Activated effector memory CD4-positive, alpha-beta T cell treated with anti-CD3 and anti-CD28 coated beads, Interleukin-2, amount 50 U/mL, for 16 hours (primary cell): Measurements from ENCODE around the gene WIPF2.
A peak's percentile ranks its signal among the peaks of the same experiment; 100 is the strongest.

Experiments used
- DNase-seq: peaks from one replicate; pipeline ENCODE4 v3.0.0-alpha.2; 2020

WIPF2 gene

GRCh38 chr17:40259505-40259904 is 40.4 kb downstream of the WIPF2 start:
- DNase-seq: no peak

DNA sequence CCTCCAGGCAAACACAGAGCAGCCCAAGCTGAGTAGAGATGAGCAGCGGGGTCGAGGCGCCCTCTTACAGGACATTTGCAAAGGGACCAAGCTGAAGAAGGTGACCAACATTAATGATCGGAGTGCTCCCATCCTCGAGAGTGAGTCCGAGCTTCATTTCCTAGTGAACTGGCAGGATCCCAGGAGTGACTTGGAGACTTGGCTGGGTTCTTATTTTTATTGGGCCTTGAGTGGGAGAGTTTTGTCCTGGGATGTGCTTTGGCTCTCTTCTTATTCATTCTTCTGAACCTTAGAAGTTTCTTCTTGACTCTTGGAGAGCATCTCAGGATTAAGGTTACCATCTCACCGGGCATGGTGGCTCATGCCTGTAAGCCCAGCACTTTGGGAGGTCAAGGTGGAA is 41.4 kb downstream of the WIPF2 start:
- no peak for DNase-seq

GRCh38 chr17:40264458-40265185 is 45.5 kb downstream of the WIPF2 start:
- no peak for DNase-seq

DNA sequence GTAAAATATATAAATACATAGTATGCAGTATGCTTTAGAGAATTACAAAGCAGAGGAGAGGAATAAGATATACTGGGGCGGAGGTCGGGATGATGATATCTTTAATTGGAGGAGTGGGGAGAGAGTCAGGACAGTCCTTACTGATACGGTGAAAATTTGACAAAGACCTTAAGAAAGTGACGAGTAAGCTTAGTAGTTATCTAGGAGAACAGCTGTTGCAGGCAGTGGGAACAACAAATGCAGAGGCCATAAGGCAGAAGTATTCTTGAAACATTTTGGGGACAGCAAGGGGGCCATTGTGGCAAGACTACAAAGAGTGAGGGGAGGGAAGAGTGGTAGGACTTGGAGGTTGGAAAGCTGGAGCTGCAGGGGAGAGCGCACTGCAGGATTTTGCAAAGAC is 46.2 kb downstream of the WIPF2 start:
- no peak for DNase-seq

GRCh38 chr17:40266882-40267281 is 47.8 kb downstream of the WIPF2 start:
- DNase-seq: no peak

GRCh38 chr17:40268141-40268712 is 49.1 kb downstream of the WIPF2 start:
- no peak for DNase-seq

- DNase-seq: no peak
Measured at GRCh38 chr17:40278414-40278813, 59.3 kb downstream of the WIPF2 start.

- DNase-seq: no peak
Measured at GRCh38 chr17:40279402-40279801, 60.3 kb downstream of the WIPF2 start.

DNA sequence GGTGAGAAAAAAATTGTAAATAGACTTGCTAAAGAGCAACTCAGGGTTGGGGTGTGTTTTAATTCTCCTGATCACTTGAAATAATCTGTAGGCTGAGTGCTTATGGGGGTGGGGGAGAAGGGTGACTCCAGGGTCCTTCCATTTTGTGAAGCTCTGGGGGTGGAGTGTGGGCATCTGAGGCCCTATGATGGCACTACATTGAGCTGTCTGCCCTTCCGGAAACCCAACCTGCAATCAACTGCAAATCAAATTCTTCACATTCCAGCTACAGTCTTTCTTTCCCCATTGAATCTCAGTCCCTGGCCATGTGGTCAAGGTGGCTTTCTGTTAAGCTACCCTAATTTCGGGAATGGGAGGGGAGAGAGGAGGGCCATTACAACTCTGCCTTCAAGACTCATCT is 62.6 kb downstream of the WIPF2 start:
- DNase-seq: no peak

DNA sequence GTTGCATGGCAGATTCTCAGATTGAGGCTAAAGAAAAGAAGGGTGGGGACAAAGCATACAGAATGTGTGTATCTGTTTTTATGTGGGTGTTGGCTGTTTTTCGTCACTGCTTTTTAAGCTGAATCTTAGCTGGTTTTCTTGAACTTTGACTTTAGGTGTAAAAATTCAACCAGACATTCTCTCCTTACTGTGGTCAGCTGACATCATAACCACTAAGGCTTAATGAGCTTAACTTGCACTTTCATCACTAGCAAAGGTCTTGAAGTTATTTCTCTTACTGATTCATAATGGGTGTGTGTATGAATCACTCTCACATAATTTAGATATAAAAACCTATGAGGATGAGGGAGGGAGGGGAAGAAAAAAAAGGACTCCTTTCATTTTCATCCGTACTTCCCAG is 64.6 kb downstream of the WIPF2 start:
- DNase-seq: no peak

GRCh38 chr17:40284085-40284713 is 65.1 kb downstream of the WIPF2 start:
- DNase-seq: peak; percentile 14

DNA sequence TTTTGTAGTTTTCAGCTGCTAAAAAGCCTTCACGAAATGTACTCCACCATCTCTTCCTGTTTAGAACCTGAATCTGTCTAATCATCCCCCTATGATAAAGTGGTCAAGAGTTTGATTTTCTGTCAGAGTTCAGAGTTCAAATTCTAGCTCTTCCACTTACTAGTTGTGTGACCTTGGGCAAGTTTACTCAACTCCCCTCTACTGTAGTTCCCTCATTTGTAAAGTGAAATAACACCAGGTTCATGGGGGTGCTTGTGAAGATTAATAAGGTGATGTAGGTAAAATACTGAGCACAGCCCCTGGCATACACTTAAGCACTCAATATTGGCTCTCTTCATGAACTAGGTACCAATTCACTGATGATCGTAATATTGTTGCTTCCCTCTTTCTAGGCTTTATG is 67.4 kb downstream of the WIPF2 start:
- no peak for DNase-seq

- no peak for DNase-seq
Measured at GRCh38 chr17:40287159-40287493, 68.0 kb downstream of the WIPF2 start.

- peak; percentile 100 for DNase-seq
Measured at GRCh38 chr17:40287494-40288369, 68.6 kb downstream of the WIPF2 start, which contains the start of gene CDC6. CDC6 (plus strand) TSS chr17:40287879; CDS start chr17:40289421, 1,542 bp downstream.

- peak; percentile 61 for DNase-seq
Measured at GRCh38 chr17:40290629-40291280, 71.7 kb downstream of the WIPF2 start.

DNA sequence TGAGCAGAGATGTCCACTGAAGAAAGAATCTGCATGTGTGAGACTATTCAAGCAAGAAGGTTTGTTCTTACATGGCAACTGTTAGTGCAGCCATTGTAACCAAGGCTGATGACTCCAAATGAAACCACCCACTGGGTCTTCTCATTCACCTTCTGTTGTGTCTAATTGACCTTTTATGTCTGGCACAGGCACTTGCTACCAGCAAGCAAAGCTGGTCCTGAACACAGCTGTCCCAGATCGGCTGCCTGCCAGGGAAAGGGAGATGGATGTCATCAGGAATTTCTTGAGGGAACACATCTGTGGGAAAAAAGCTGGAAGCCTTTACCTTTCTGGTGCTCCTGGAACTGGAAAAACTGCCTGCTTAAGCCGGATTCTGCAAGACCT is 72.2 kb downstream of the WIPF2 start:
- no peak for DNase-seq

GRCh38 chr17:40293363-40293762 is 74.3 kb downstream of the WIPF2 start:
- DNase-seq: no peak

DNA sequence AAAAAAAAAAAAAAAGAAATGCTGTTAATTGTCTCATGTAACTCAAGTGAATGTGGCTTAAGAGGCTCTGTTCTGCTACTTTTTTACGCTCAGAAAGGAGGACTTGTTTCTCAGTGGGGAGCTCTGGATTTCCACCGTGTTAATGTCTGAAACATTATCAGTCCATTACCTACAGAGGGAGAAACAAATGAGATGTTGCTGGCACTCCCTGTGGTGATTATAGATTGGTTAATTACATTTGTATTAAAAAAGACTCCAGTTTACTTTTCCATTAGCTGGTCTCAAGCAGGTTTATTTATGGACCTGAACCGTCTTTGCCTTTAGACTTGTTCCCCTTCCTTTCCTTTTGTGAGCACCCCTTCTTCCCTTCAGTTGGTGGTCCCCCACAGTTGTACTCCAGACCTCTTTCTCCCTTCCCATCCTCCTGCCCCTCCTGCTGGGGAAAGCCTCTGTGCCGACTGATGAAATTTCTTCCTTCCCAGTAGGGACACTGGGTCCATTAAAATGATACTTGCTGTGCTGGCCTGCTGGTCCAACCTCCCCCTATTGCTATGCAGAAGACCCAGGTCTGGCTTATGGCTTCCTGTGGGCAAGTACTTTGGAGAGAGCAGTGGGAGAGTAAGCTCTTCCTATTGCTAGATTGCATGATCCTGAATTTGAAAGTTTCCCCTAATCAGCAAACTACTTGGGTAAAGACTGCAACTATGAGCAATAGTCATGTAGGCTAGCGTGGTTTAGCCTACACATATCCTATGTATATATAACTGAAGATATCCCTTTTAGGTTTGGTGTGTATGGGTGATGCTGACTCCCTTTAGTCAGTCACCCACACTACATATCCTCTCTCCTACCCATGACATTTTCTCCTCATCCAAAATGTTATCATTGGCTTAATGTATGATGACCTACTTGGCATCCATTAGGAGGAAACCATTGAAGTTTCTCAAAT is 76.7 kb downstream of the WIPF2 start:
- peak; percentile 19 for DNase-seq

- peak; percentile 25 for DNase-seq
Measured at GRCh38 chr17:40297511-40297910, 78.4 kb downstream of the WIPF2 start.

DNA sequence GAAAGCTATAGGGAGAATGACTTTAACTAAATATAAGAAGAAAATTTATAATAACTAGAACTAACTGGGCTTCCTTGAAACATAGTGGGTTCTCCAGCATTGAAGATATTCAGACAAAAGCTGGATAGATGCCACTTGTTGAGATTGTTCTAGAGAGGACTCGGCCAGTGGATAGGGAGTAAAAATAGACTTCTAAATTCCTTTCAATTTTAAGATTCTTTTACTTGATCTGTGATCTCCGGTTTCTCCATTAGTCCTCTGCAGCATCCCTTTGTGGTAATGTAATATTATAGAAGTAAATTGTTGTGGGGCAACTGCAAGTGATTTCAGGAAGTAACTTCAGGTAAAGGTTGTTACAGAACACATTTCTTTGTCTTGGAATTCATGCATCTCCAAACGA is 79.6 kb downstream of the WIPF2 start:
- no peak for DNase-seq

GRCh38 chr17:40299159-40299757 is 80.2 kb downstream of the WIPF2 start:
- DNase-seq: peak; percentile 24
